Vagina (tissue), 2 donors: ENCODE results near the gene ZNF783.

Experiments
- CTCF ChIP-seq, 3 experiments: fragments of 450-650 bp in 2 of 3; fragments of 200-600 bp in 1 of 3; sonication (generic) in 1 of 3; IDR thresholded peaks; one replicate each; pipeline ENCODE4 v1.5.1; 2017 to 2019; ENCODE audit warnings: antibody characterized with exemption in 3 of 3, mild to moderate bottlenecking in 2 of 3, moderate library complexity in 2 of 3
- POLR2A ChIP-seq, 2 donors: fragments of 450-650 bp; IDR thresholded peaks; one replicate each; pipeline ENCODE4 v1.6.1; 2017; ENCODE audit warnings: antibody characterized with exemption in 2 of 2, mild to moderate bottlenecking in 2 of 2, moderate library complexity in 2 of 2
- POLR2AphosphoS5 ChIP-seq, 2 donors: sonication (generic); formaldehyde crosslinking; IDR thresholded peaks; one replicate each; pipeline ENCODE4 v1.9.0; 2017; ENCODE audit warnings: antibody characterized with exemption in 2 of 2, mild to moderate bottlenecking in 2 of 2, low read depth in 1 of 2; ENCODE audit not compliant: insufficient read depth in 1 of 2

GRCh38 chr7:149229526-149229925, 32.5 kb upstream of the ZNF783 start:
- no peak for TF ChIP-seq POLR2A (IDR thresholded peaks at IDR 0.05)
- no peak for TF ChIP-seq CTCF (IDR thresholded peaks at IDR 0.05)
- TF ChIP-seq POLR2AphosphoS5 (IDR thresholded peaks at IDR 0.05; ENCODE audit: insufficient read depth in 1 of 2, low read depth in 1 of 2) = no peak
